Endometrial microvascular endothelial cells (primary cell): Measurements from ENCODE around the gene RTP5. TPM values are rescaled to one million over a fixed set of nuclear protein-coding genes. Genes with fewer than 3 reads are reported as not detected.
"Not testable (repeated sequence)": the region's sequence is repeated elsewhere in the genome, so short reads cannot be mapped to it uniquely, and the experiment has no call there.

ENCODE experiments used
- in situ Hi-C: cut with HindIII; loops from 2 replicates; pipeline ENCODE4 v1.10.0; 2017; ENCODE audit warnings: low sequenced_read_pairs, low pct_unique_long_range_greater_than_20kb; ENCODE audit errors: inconsistent ontology term
- total RNA-seq: library from RNA; depleted of rRNA; stranded (reverse); fragments of >200 nt; gene quantifications from one replicate; pipeline ENCODE4 v1.2.3, GENCODE V29; 2015; ENCODE audit errors: inconsistent ontology term

Gene RTP5
- total RNA-seq, 1 donor from 2014 or later = not detected

DNA sequence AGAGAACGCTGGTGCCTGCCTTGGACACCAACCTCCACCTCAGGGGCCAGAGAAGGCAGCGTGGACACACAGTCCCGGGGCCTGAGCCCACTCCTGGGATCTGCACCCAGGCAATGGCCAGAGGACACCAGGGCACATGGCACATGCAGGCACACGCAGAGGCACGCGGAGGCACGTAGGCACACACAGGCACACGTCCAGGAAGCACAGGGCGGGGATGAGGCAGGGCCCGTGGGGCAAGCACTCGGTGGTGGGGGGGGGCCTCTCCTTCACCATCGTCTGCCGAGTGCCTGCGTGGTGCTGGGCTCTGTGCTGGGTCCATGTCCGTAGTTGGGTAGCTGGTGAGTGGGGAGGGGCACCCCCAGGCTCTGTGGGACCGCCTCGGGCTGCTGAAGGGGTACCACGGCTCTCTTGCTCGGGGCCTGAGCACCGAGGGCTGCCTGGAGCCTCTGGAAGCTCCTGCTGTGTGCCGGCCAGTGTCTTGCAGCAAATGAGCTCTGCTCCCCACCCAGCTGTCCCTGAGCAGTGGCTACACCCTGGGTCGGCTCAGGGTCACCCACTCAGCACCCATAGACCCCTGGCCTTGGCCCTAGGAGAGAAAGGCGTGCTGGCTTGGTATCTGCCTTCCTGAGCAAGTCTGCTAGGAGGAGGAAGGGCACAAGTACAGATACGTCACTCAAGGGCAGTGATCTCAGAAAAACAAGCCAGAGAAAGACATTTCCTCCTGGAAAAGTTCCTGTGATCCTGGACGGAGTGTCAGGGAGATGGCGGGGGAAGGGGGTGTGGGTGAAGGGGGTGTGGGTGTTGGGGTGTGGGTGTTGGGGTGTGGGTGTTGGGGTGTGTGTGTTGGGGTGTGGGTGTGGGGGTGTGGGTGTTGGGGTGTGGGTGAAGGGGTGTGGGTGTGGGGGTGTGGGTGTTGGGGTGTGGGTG is 26.4 kb downstream of the RTP5 start:
- in situ Hi-C loops = no loop called here

- in situ Hi-C loops = no loop called here
Observed at GRCh38 chr2:241896746-241897201, 27.2 kb downstream of the RTP5 start.

- in situ Hi-C loops = no loop called here
Observed at GRCh38 chr2:241897231-241897916, 27.8 kb downstream of the RTP5 start.

GRCh38 chr2:241898463-241899270 is 29.1 kb downstream of the RTP5 start:
- in situ Hi-C loops = no loop called here

- in situ Hi-C loops = no loop called here
Observed at GRCh38 chr2:241900251-241901017, 30.9 kb downstream of the RTP5 start.

GRCh38 chr2:241901018-241901380 is 31.5 kb downstream of the RTP5 start:
- in situ Hi-C loops = no loop called here

GRCh38 chr2:241901500-241902351 is 32.2 kb downstream of the RTP5 start:
- in situ Hi-C loops = no loop called here

DNA sequence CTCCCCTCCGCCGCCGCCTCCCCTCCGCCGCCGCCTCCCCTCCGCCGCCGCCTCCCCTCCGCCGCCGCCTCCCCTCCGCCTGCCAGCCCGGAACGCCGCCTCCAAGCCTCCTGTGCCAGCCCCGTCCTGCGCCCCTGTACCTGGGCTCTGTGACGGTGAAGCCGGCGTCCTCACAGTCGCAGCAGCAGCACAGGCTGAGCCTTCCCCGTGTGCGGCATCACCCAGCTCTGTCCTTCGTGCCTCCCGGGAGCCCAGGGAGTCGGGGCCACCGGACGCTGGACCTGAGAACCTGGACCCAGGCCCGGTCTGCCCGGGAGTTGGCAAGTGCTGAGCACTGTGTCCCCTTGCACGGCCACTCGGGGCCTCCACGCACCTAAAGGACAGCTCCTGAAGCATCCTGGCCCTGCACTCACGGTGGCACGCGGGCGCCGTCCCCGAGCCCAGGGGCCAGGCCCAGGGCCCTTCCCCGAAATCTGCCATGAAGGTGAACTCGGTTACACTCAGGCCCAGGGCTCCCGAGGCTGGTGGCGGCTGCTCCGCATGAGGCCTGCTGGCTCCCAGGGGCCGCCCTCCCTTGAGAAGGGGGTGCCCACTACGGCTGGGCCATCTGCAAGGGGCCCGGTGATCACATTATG is 32.9 kb downstream of the RTP5 start:
- in situ Hi-C loops = no loop called here

- in situ Hi-C loops = no loop called here
Observed at GRCh38 chr2:241903121-241904010, 33.8 kb downstream of the RTP5 start.

- in situ Hi-C loops = no loop called here
Observed at GRCh38 chr2:241904011-241904718, 34.6 kb downstream of the RTP5 start.

DNA sequence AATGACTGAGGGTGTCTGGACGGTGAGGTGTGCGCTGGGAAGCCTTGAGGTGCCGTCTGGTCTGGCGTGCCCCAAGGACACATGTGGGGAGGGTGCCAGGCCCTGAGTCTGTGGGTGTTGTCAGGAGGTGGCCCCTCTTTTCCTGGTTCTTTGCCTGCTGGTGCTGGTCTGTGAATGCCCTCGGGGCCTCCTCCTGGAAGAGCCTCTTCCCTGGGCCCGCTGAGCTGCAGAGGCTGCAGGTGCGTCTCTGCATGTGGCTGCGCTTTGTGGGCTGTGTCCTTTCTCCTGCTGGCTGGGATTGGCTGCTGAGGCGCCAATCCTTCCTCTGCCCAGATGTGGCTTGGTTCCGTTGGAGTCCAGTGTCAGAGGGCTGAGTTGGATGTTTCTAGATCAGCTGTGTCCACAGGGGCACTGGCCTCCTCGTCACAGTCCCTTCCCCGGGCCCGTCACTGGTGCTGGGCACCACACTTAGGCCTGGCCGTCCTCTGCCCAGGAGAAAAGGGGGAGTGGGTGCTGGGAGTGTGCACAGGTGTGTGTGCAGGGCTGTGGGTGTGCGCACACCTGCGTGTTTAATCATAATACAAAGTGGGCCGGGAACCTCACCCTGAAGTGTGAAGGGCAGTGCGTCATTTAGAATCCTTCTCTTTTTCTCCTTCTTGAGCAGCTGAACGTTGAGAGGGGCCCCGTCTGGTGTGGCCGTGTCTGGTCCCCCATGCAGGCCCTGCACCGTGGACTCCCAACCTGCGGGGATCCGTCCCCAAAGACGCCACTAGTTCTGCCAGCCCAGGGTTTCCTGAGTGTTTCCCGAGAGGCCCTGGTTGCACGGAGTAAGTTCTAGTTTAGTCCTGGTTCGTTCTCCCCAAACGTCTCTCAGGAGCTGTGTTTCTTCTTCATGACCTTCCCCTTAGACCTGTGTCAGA is 35.5 kb downstream of the RTP5 start:
- in situ Hi-C loops = no loop called here

DNA sequence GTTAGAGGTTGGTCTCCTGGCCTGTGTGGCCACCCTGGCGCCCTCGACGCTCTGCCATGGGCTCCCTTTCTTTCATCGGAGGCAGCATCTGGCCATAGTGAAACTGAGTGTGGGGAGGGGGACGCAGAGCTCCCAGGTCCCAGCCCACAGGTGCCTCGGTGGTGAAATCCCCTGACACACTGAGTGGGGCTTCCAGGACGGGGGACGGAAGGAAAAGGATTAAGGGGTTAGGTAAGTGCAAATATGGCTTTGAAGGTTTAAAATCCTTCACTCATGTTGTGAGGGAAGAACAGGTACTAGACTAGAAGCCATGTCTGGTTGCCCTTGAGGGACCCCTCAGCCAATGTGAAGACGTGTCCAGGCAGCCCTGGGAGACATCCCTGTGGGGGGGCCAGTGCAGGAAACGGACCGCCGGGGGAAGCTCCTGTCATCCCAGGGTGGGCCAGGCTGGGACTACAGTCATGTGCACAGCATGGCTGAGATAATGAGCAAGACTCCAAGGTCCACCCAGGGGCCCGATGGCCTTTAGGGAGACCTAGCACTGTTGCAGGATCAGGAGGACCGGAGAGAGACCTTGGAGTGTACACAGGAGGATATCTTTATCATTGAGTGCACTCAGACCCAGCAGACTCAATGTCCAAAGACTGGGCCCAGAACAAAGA is 36.3 kb downstream of the RTP5 start:
- in situ Hi-C loops = no loop called here

DNA sequence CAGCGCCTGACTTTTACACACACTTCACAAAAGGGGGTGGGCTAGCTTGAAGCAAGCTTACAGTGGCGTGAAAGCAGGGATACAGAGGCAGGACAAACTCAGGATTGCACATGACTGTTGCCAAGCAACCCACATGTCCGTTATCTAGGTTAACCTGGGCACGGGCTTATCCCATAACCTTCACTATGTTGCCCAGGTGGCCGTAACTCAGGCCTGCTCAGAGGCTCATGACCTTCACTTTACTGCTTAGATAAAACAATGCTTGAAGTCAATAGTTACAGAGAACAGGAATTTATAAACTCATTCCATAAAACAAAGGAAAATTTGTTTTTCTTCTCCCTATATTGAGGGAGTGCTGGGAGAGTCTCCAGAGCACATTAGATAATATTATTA is 36.8 kb downstream of the RTP5 start:
- in situ Hi-C loops = not testable (repeated sequence)

DNA sequence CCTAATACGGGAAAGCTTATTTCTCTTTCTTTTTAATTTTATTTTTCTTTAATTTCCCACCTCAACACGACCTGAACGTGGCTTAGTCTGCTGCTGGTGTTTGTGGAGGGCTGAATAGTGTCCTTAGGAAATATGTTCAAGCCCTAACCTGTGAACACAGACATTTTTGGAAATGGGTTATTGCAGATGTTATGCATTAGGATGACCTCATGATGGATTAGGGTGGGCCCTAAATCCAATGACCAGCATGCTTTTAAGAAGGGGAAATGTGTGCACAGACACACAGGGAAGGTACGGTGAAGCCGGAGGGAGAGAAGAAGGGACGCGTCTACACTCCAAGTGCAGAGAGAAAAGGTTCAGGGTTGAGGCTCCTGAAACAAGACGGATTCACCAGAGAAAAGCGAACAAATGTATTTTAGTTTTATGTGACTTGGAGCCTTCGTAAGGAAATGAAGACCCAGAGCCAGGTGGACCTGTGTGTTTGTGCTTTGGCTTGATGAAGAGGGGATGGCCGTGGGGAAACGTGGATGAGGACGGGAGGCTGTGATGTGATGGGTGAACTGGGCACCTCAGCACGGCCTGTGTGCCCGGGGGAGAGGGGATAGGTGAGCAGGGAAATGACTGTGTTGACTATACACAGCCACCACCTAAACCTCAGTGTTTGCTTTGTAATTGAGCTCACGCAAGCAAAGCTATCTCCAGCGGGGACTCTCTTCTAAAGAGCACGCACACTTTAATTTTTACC is 37.5 kb downstream of the RTP5 start:
- in situ Hi-C loops = no loop called here
